ENCODE data around the gene GSTA2.

GSTA2 gene

DNA sequence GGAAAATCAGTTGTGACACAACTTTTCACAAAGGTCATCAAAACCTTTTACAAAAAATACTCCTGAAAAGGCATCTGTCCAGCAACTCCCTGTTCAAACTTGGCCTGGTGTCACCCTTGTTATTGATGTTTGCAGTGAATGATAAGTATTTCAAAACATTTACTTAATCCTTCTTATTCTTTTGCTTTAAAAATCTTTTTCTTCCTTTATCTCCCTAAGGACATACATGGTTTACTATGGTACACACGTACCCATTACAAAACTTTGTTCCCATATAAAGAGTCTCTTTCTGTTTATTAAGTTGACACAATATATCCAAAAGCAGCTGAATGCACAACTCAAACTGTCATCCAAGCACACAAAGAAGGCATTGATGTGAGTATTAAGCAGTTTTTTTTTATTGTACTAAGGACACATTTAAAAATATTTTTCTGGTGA, 17.5 kb downstream of the GSTA2 start:
- H3K9me3 ChIP-seq (ENCODE audit: insufficient read depth, low read length): no peaks in the 10 kb centered on the region
- H3K9me2 ChIP-seq (replicated peaks; ENCODE audit: insufficient read depth, low read length): no peaks in the 10 kb centered on the region
- no peak overlapping the region for H3K4me3 ChIP-seq (ENCODE audit: insufficient read depth, low read length, poor library complexity, severe bottlenecking)
- no peak overlapping the region for H3K27ac ChIP-seq (ENCODE audit: low read depth, low read length)
- H3K27me3 ChIP-seq (ENCODE audit: low read length): no peaks in the 10 kb centered on the region
- TF ChIP-seq, protein P1, sequence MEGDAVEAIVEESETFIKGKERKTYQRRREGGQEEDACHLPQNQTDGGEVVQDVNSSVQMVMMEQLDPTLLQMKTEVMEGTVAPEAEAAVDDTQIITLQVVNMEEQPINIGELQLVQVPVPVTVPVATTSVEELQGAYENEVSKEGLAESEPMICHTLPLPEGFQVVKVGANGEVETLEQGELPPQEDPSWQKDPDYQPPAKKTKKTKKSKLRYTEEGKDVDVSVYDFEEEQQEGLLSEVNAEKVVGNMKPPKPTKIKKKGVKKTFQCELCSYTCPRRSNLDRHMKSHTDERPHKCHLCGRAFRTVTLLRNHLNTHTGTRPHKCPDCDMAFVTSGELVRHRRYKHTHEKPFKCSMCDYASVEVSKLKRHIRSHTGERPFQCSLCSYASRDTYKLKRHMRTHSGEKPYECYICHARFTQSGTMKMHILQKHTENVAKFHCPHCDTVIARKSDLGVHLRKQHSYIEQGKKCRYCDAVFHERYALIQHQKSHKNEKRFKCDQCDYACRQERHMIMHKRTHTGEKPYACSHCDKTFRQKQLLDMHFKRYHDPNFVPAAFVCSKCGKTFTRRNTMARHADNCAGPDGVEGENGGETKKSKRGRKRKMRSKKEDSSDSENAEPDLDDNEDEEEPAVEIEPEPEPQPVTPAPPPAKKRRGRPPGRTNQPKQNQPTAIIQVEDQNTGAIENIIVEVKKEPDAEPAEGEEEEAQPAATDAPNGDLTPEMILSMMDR (IDR thresholded peaks at IDR 0.05; ENCODE audit: insufficient read depth, low read length, poor library complexity, severe bottlenecking): no peak
- no peak for TF ChIP-seq EZH2phosphoT487 (conservative IDR thresholded peaks at IDR 0.05; ENCODE audit: low read length)
- no peaks in the 10 kb centered on the region for H3K36me3 ChIP-seq (ENCODE audit: low read length)
- H3K79me2 ChIP-seq (ENCODE audit: insufficient read depth, low read length): no peaks in the 10 kb centered on the region
- H4K20me1 ChIP-seq (ENCODE audit: low read depth, low read length): no peaks in the 10 kb centered on the region
- no peaks in the 10 kb centered on the region for H3F3A ChIP-seq (ENCODE audit: insufficient read depth)
- H2AFZ ChIP-seq (ENCODE audit: low read depth, low read length, severe bottlenecking): no peak overlapping the region
- no peak overlapping the region for H3K9ac ChIP-seq (ENCODE audit: low read length)
- no peak overlapping the region for H3K4me2 ChIP-seq (ENCODE audit: low read depth, low read length, poor library complexity, severe bottlenecking)

GRCh38 chr6:52741872-52742271, 21.4 kb downstream of the GSTA2 start:
- H3K9me3 ChIP-seq (ENCODE audit: insufficient read depth, low read length): no peaks in the 10 kb centered on the region
- no peaks in the 10 kb centered on the region for H3F3A ChIP-seq (ENCODE audit: insufficient read depth)
- H3K79me2 ChIP-seq (ENCODE audit: insufficient read depth, low read length): no peaks in the 10 kb centered on the region
- H4K20me1 ChIP-seq (ENCODE audit: low read depth, low read length): no peaks in the 10 kb centered on the region
- no peak overlapping the region for H3K9ac ChIP-seq (ENCODE audit: low read length)
- H3K27ac ChIP-seq (ENCODE audit: low read depth, low read length): no peak overlapping the region
- no peak for TF ChIP-seq EZH2phosphoT487 (conservative IDR thresholded peaks at IDR 0.05; ENCODE audit: low read length)
- TF ChIP-seq, protein P1 (IDR thresholded peaks at IDR 0.05; ENCODE audit: insufficient read depth, low read length, poor library complexity, severe bottlenecking): no peak
- no peaks in the 10 kb centered on the region for H3K9me2 ChIP-seq (replicated peaks; ENCODE audit: insufficient read depth, low read length)
- H2AFZ ChIP-seq (ENCODE audit: low read depth, low read length, severe bottlenecking): no peak overlapping the region
- H3K4me3 ChIP-seq (ENCODE audit: insufficient read depth, low read length, poor library complexity, severe bottlenecking): no peak overlapping the region
- no peak overlapping the region for H3K4me2 ChIP-seq (ENCODE audit: low read depth, low read length, poor library complexity, severe bottlenecking)
- H3K36me3 ChIP-seq (ENCODE audit: low read length): no peaks in the 10 kb centered on the region
- no peaks in the 10 kb centered on the region for H3K27me3 ChIP-seq (ENCODE audit: low read length)

GRCh38 chr6:52739627-52740026, 23.6 kb downstream of the GSTA2 start:
- Histone ChIP-seq H3K9me2 (replicated peaks; ENCODE audit: insufficient read depth, low read length) (no peaks in the 10 kb centered on the region), H3K9me3 (ENCODE audit: insufficient read depth, low read length) (no peaks in the 10 kb centered on the region), H3K4me2 (ENCODE audit: low read depth, low read length, poor library complexity, severe bottlenecking) (no peak overlapping the region), H3K27ac (ENCODE audit: low read depth, low read length) (no peak overlapping the region), H3K9ac (ENCODE audit: low read length) (no peak overlapping the region), H3K27me3 (ENCODE audit: low read length) (no peaks in the 10 kb centered on the region), H3K4me3 (ENCODE audit: insufficient read depth, low read length, poor library complexity, severe bottlenecking) (no peak overlapping the region), H3K79me2 (ENCODE audit: insufficient read depth, low read length) (no peaks in the 10 kb centered on the region), H2AFZ (ENCODE audit: low read depth, low read length, severe bottlenecking) (no peak overlapping the region), H3K36me3 (ENCODE audit: low read length) (no peaks in the 10 kb centered on the region), H4K20me1 (ENCODE audit: low read depth, low read length) (no peaks in the 10 kb centered on the region), H3F3A (ENCODE audit: insufficient read depth) (no peaks in the 10 kb centered on the region)
- TF ChIP-seq EZH2phosphoT487 (conservative IDR thresholded peaks at IDR 0.05; ENCODE audit: low read length): no peak
- TF ChIP-seq, protein P1 (IDR thresholded peaks at IDR 0.05; ENCODE audit: insufficient read depth, low read length, poor library complexity, severe bottlenecking): no peak
